HG02852 (cell line): Measurements from ENCODE around the gene COPG2.
A peak's percentile ranks its signal among the peaks of the same experiment; 100 is the strongest.
"Not testable (repeated sequence)": the region's sequence is repeated elsewhere in the genome, so short reads cannot be mapped to it uniquely, and the experiment has no call there.

ENCODE experiments used
- ATAC-seq: cut with Tn5 transposase; IDR thresholded peaks from one replicate; pipeline ENCODE4 v1.9.1; 2021; ENCODE audit warnings: mild to moderate bottlenecking, moderate library complexity; ENCODE audit not compliant: unreplicated experiment

COPG2 gene

GRCh38 chr7:130654850-130655249 is 13.7 kb downstream of the COPG2 start:
- no peak for ATAC-seq

- ATAC-seq: no peak
Observed at GRCh38 chr7:130650611-130651120, 17.9 kb downstream of the COPG2 start.

GRCh38 chr7:130649004-130649790 is 19.4 kb downstream of the COPG2 start:
- ATAC-seq: peak; percentile 65

- peak; percentile 15 for ATAC-seq
Observed at GRCh38 chr7:130648580-130648979, 20.0 kb downstream of the COPG2 start.

- ATAC-seq: no peak
Observed at GRCh38 chr7:130642383-130642782, 26.2 kb downstream of the COPG2 start.

GRCh38 chr7:130641497-130641896 is 27.1 kb downstream of the COPG2 start:
- ATAC-seq: no peak

GRCh38 chr7:130641040-130641439 is 27.5 kb downstream of the COPG2 start:
- no peak for ATAC-seq

- ATAC-seq: no peak
Observed at GRCh38 chr7:130639388-130639787, 29.2 kb downstream of the COPG2 start.

- ATAC-seq: no peak
Observed at GRCh38 chr7:130632111-130632510, 36.4 kb downstream of the COPG2 start.

GRCh38 chr7:130628901-130629300 is 39.6 kb downstream of the COPG2 start:
- no peak for ATAC-seq

- no peak for ATAC-seq
Observed at GRCh38 chr7:130627775-130628174, 40.8 kb downstream of the COPG2 start.

GRCh38 chr7:130622866-130623265 is 45.7 kb downstream of the COPG2 start:
- ATAC-seq: no peak

GRCh38 chr7:130615583-130615982 is 53.0 kb downstream of the COPG2 start:
- no peak for ATAC-seq

GRCh38 chr7:130614449-130614848 is 54.1 kb downstream of the COPG2 start:
- ATAC-seq: no peak

GRCh38 chr7:130611218-130611617 is 57.3 kb downstream of the COPG2 start:
- ATAC-seq: no peak

GRCh38 chr7:130607066-130607465 is 61.5 kb downstream of the COPG2 start:
- ATAC-seq: not testable (repeated sequence)

GRCh38 chr7:130606161-130606560 is 62.4 kb downstream of the COPG2 start:
- no peak for ATAC-seq

GRCh38 chr7:130598056-130598455 is 70.5 kb downstream of the COPG2 start:
- no peak for ATAC-seq

GRCh38 chr7:130595986-130596385 is 72.6 kb downstream of the COPG2 start:
- ATAC-seq: no peak

- ATAC-seq: no peak
Observed at GRCh38 chr7:130593033-130593432, 75.5 kb downstream of the COPG2 start.

- not testable (repeated sequence) for ATAC-seq
Observed at GRCh38 chr7:130591464-130591863, 77.1 kb downstream of the COPG2 start.

- not testable (repeated sequence) for ATAC-seq
Observed at GRCh38 chr7:130585932-130586331, 82.6 kb downstream of the COPG2 start.

GRCh38 chr7:130575110-130575509 is 93.4 kb downstream of the COPG2 start:
- not testable (repeated sequence) for ATAC-seq
